Measurements from ENCODE around the gene RYR2.

DNA sequence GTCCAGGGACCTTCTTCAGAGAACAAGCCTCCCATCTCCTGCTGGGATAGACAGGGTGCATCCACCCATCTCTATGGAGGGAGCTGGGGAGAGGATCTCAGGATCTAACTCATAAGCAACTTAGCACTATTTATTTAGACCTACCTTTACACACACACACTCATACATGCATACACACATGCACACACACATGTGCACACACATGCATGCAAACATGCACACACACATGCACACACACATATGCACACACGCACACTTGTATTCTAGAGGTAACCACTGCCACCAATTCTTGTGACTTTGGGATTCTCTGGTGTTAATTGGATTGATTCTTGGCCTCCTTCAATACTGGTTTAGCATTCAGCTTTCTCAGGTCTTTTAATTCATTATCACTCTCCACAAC, 47.5 kb upstream of the RYR2 start:
- TF ChIP-seq CTCF (IDR thresholded peaks at IDR 0.05): no peak
- no peak for TF ChIP-seq POLR2A (IDR thresholded peaks at IDR 0.05)
